MM.1S (cell line): Measurements from ENCODE around the gene CPA5.

Experiments
- DNase-seq: peaks from one replicate; pipeline ENCODE4 v3.0.0-alpha.2; 2015
- H2AFZ ChIP-seq: fragments of 300-600 bp; sonication (generic); 2 replicates; pipeline ENCODE4 v1.6.0; 2016; ENCODE audit warnings: antibody characterized with exemption, low read length
- H3F3A ChIP-seq: fragments of 300-600 bp; sonication (generic); 2 replicates; pipeline ENCODE4 v1.6.1; 2016; ENCODE audit warnings: mild to moderate bottlenecking, antibody characterized with exemption, low read length, moderate library complexity, mixed read lengths; ENCODE audit not compliant: insufficient read depth
- H3K27ac ChIP-seq: fragments of 300-600 bp; sonication (generic); 2 replicates; pipeline ENCODE4 v1.5.1; 2016; ENCODE audit warnings: mild to moderate bottlenecking, low read length
- H3K27me3 ChIP-seq: fragments of 300-600 bp; sonication (generic); replicated peaks from 2 replicates; pipeline ENCODE4 v1.6.0; 2016; ENCODE audit warnings: low read length; ENCODE audit not compliant: insufficient read depth
- H3K36me3 ChIP-seq: fragments of 300-600 bp; sonication (generic); replicated peaks from 2 replicates; pipeline ENCODE4 v1.6.1; 2016; ENCODE audit warnings: mild to moderate bottlenecking, low read length, mixed read lengths; ENCODE audit not compliant: insufficient read depth
- H3K4me1 ChIP-seq: fragments of 300-600 bp; sonication (generic); 2 replicates; pipeline ENCODE4 v1.6.1; 2016; ENCODE audit warnings: low read length, mixed read lengths
- H3K4me2 ChIP-seq: fragments of 300-600 bp; sonication (generic); 2 replicates; pipeline ENCODE4 v1.6.0; 2016; ENCODE audit warnings: low read depth, low read length
- H3K4me3 ChIP-seq: fragments of 300-600 bp; sonication (generic); 2 replicates; pipeline ENCODE4 v1.5.1; 2016; ENCODE audit warnings: low read length, mixed read lengths
- H3K79me2 ChIP-seq: fragments of 300-600 bp; sonication (generic); 2 replicates; pipeline ENCODE4 v1.6.1; 2016; ENCODE audit warnings: mixed run types, low read length, mixed read lengths
- H3K9ac ChIP-seq: fragments of 300-600 bp; sonication (generic); 2 replicates; pipeline ENCODE4 v1.6.1; 2016; ENCODE audit warnings: low read length, mixed read lengths
- H3K9me2 ChIP-seq: fragments of 300-600 bp; sonication (generic); replicated peaks from 2 replicates; pipeline ENCODE4 v1.6.1; 2016; ENCODE audit warnings: mild to moderate bottlenecking, low read length, mixed read lengths; ENCODE audit not compliant: insufficient read depth
- H3K9me3 ChIP-seq: fragments of 300-600 bp; sonication (generic); replicated peaks from 2 replicates; pipeline ENCODE4 v1.6.1; 2016; ENCODE audit warnings: mild to moderate bottlenecking, low read length, mixed read lengths; ENCODE audit not compliant: insufficient read depth
- H4K20me1 ChIP-seq: fragments of 300-600 bp; sonication (generic); 2 replicates; pipeline ENCODE4 v1.6.1; 2016; ENCODE audit warnings: mild to moderate bottlenecking, low read length, moderate library complexity, mixed read lengths; ENCODE audit not compliant: insufficient read depth
- CTCF ChIP-seq: fragments of 300-600 bp; sonication (generic); IDR thresholded peaks from 2 replicates; pipeline ENCODE4 v1.5.1; 2016; ENCODE audit warnings: antibody characterized with exemption, low read length, mixed read lengths
- EZH2 ChIP-seq: fragments of 300-600 bp; sonication (generic); optimal IDR thresholded peaks from 2 replicates; pipeline ENCODE3; 2017; ENCODE audit warnings: low read depth, mild to moderate bottlenecking, antibody characterized with exemption, low read length, mixed read lengths
- EZH2phosphoT487 ChIP-seq: fragments of 300-600 bp; sonication (generic); IDR thresholded peaks from 2 replicates; pipeline ENCODE4 v1.6.1; 2018; ENCODE audit warnings: antibody characterized with exemption, low read length

CPA5 gene

GRCh38 chr7:130417213-130417612 is 72.6 kb downstream of the CPA5 start:
- no peak for DNase-seq
- no peak overlapping the region for H2AFZ ChIP-seq
- no peaks in the 10 kb centered on the region for H4K20me1 ChIP-seq
- H3F3A ChIP-seq = no peaks in the 10 kb centered on the region
- no peaks in the 10 kb centered on the region for H3K27me3 ChIP-seq
- H3K79me2 ChIP-seq = no peaks in the 10 kb centered on the region
- no peak overlapping the region for H3K4me2 ChIP-seq
- no peak overlapping the region for H3K9ac ChIP-seq
- H3K36me3 ChIP-seq = no peaks in the 10 kb centered on the region
- H3K9me2 ChIP-seq = no peaks in the 10 kb centered on the region
- no peak overlapping the region for H3K27ac ChIP-seq
- no peak for TF ChIP-seq EZH2
- TF ChIP-seq CTCF = no peak
- no peak for TF ChIP-seq EZH2phosphoT487
- no peaks in the 10 kb centered on the region for H3K9me3 ChIP-seq
- no peak overlapping the region for H3K4me3 ChIP-seq
- H3K4me1 ChIP-seq = no peaks in the 10 kb centered on the region

DNA sequence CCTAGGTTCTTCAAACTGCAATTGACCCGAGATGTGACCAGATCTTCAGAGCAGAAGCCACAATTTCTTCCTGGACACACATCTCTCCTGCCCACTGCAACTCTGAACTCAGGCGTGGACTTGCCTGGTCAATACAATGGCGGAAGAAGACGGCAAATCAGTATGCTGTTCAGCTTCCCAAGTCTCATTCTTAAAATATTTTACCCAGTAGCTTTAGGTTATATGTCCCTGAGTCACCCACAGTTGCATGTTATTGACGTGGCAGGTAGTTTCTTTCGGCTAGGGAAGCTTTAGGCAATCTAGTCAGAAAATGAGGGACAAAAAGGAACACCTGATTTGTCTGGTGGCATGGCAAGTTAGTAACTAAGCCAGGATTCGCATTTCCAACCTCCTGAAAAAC is 73.7 kb downstream of the CPA5 start:
- TF ChIP-seq EZH2 = no peak
- H3K27ac ChIP-seq = no peak overlapping the region
- H3K9me3 ChIP-seq = no peaks in the 10 kb centered on the region
- H3K79me2 ChIP-seq = no peaks in the 10 kb centered on the region
- no peaks in the 10 kb centered on the region for H4K20me1 ChIP-seq
- H3K27me3 ChIP-seq = no peaks in the 10 kb centered on the region
- H3K4me2 ChIP-seq = no peak overlapping the region
- no peaks in the 10 kb centered on the region for H3K36me3 ChIP-seq
- H3K9ac ChIP-seq = no peak overlapping the region
- H3K9me2 ChIP-seq = no peaks in the 10 kb centered on the region
- H3K4me3 ChIP-seq = no peak overlapping the region
- DNase-seq = no peak
- H2AFZ ChIP-seq = no peak overlapping the region
- no peaks in the 10 kb centered on the region for H3F3A ChIP-seq
- H3K4me1 ChIP-seq = no peaks in the 10 kb centered on the region
